Ascending aorta (tissue), 2 donors: Measurements from ENCODE around the gene VGF. TPM values are rescaled to one million over a fixed set of nuclear protein-coding genes. Genes with fewer than 3 reads are reported as not detected.

Source experiments
- DNase-seq, 2 donors: peaks; one replicate each; pipeline ENCODE4 v3.0.0-alpha.2; 2019; ENCODE audit warnings: low spot score in 2 of 2
- H3K27ac ChIP-seq, 2 donors: fragments of 200-600 bp; sonication (generic); one replicate each; pipeline ENCODE4 v1.5.1; 2016 to 2017; ENCODE audit warnings: mild to moderate bottlenecking in 1 of 2
- H3K27me3 ChIP-seq: fragments of 200-600 bp; sonication (generic); one replicate; pipeline ENCODE4 v1.5.1; 2017
- H3K36me3 ChIP-seq, 2 donors: fragments of 200-600 bp; sonication (generic); one replicate each; pipeline ENCODE4 v1.5.1; 2016
- H3K4me1 ChIP-seq, 2 donors: fragments of 200-600 bp; sonication (generic); one replicate each; pipeline ENCODE4 v1.5.1; 2016 to 2017; ENCODE audit warnings: mild to moderate bottlenecking in 1 of 2
- H3K4me3 ChIP-seq, 2 donors: fragments of 200-600 bp; sonication (generic); one replicate each; pipeline ENCODE4 v1.5.1; 2016 to 2017; ENCODE audit warnings: mild to moderate bottlenecking in 1 of 2
- H3K9me3 ChIP-seq, 2 donors: fragments of 200-600 bp; sonication (generic); one replicate each; pipeline ENCODE4 v1.5.1; 2016
- CTCF ChIP-seq, 3 experiments: fragments of 200-600 bp in 2 of 3; fragments of 450-650 bp in 1 of 3; sonication (generic) in 2 of 3; IDR thresholded peaks; one replicate each; pipeline ENCODE4 v1.5.1; 2016 to 2019; ENCODE audit warnings: antibody characterized with exemption in 3 of 3, mild to moderate bottlenecking in 1 of 3, moderate library complexity in 1 of 3
- intact Hi-C: fragments of 100-400 bp; cut with DNase I; formaldehyde crosslinking; loops from one replicate; pipeline ENCODE4 v1.15.1; 2023
- total RNA-seq: library from RNA; depleted of rRNA; stranded (reverse); fragments of >200 nt; gene quantifications from one replicate; pipeline ENCODE4 v1.1.0, GENCODE V29; 2016

Gene VGF
- total RNA-seq, 1 donor from 2014 or later: not detected

GRCh38 chr7:101153969-101154692, 11.2 kb downstream of the VGF start, which contains the start of gene AP1S1:
AP1S1 (plus strand) TSS chr7:101154476; CDS start chr7:101154515, 39 bp downstream.
- peak; percentile 72 to 94 for DNase-seq
- no peaks in the 10 kb centered on the region for H3K27me3 ChIP-seq
- H3K36me3 ChIP-seq: peaks cover 3 to 23% of the 10 kb centered on the region in 2 donors
- peak within 1 kb of the TSS; percentile 73 to 87 for H3K4me3 ChIP-seq
- no peaks in the 10 kb centered on the region for H3K9me3 ChIP-seq
- TF ChIP-seq CTCF (IDR thresholded peaks at IDR 0.05): no peak
- H3K27ac ChIP-seq: no peak within 1 kb of the TSS
- intact Hi-C loops: loop anchor here (1.0 to 2.0 kb wide), 2 partner anchors 15 to 65 kb away; partner anchors contain the start of gene ZNHIT1
- peaks cover 3% of the 10 kb centered on the region in 2 donors for H3K4me1 ChIP-seq

DNA sequence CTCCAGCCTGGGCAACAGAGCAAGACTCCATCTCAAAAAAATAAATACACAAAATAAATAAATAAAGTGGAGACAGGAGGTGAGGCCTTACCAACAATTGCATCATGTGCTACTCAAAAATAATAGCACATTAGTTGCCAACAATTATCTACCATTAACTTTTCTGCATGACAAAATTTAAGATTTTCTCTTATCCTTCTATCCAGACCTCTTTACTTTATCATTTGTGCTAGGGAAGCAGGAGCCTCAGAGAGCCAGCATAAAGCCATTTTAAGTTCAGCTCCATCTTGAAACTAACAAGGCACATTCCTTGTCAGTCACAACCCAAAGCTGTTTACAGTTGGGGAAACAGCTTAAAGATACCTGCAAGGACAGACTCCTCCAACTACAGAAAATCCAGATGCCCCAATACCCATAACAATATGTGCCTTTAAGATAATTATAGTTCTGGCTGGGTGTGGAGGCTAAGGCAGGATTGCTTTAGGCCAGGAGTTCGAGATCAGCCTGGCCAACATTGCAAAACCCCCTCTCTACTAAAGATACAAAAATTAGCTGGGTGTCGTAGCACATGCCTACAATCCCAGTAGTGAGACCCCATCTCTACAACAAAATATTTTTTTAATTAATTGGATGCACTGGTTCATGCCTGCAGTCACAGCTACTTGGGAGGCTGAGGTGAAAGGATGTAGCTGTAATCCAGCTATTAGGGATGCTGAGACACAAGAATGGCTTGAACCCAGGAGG, 13.3 kb downstream of the VGF start:
- no peak for TF ChIP-seq CTCF (IDR thresholded peaks at IDR 0.05)
- DNase-seq: no peak
- no peak overlapping the region for H3K27ac ChIP-seq
- no peaks in the 10 kb centered on the region for H3K9me3 ChIP-seq
- peaks cover 0 to 3% of the 10 kb centered on the region in 2 donors for H3K36me3 ChIP-seq
- intact Hi-C loops: no loop called here
- H3K4me1 ChIP-seq: peaks cover 3% of the 10 kb centered on the region in 2 donors
- no peaks in the 10 kb centered on the region for H3K27me3 ChIP-seq
- H3K4me3 ChIP-seq: no peak overlapping the region

GRCh38 chr7:101140746-101141382, 24.5 kb downstream of the VGF start:
- no peaks in the 10 kb centered on the region for H3K9me3 ChIP-seq
- peaks cover 8 to 20% of the 10 kb centered on the region in 2 donors for H3K36me3 ChIP-seq
- peaks cover 6 to 19% of the 10 kb centered on the region in 2 donors for H3K4me1 ChIP-seq
- H3K27ac ChIP-seq: no peak overlapping the region
- no peak for TF ChIP-seq CTCF (IDR thresholded peaks at IDR 0.05)
- no peak for DNase-seq
- intact Hi-C loops: no loop called here
- H3K27me3 ChIP-seq: no peaks in the 10 kb centered on the region
- no peak overlapping the region for H3K4me3 ChIP-seq

DNA sequence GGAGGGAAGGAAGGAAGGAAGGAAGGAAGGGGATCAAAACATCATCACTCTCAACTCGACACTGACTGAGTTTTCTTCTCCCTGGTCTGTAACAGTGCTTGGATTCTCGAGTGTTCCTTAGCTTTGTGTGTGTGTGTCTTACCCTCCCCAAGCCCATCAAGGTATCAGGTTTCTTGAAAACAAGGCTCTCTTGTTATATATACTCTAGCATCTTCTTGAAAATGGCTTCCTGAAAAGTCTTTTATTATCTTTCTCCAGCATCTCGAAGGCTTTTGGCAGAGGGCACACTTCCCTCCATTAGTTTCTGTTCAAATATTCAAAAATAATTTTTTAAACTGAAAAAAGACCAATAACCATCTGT, 25.1 kb downstream of the VGF start:
- H3K27ac ChIP-seq: no peak overlapping the region
- H3K4me3 ChIP-seq: no peak overlapping the region
- no peaks in the 10 kb centered on the region for H3K9me3 ChIP-seq
- TF ChIP-seq CTCF (IDR thresholded peaks at IDR 0.05): no peak
- no peaks in the 10 kb centered on the region for H3K27me3 ChIP-seq
- peaks cover 6 to 19% of the 10 kb centered on the region in 2 donors for H3K4me1 ChIP-seq
- no peak for DNase-seq
- H3K36me3 ChIP-seq: peaks cover 13 to 26% of the 10 kb centered on the region in 2 donors
- intact Hi-C loops: no loop called here

DNA sequence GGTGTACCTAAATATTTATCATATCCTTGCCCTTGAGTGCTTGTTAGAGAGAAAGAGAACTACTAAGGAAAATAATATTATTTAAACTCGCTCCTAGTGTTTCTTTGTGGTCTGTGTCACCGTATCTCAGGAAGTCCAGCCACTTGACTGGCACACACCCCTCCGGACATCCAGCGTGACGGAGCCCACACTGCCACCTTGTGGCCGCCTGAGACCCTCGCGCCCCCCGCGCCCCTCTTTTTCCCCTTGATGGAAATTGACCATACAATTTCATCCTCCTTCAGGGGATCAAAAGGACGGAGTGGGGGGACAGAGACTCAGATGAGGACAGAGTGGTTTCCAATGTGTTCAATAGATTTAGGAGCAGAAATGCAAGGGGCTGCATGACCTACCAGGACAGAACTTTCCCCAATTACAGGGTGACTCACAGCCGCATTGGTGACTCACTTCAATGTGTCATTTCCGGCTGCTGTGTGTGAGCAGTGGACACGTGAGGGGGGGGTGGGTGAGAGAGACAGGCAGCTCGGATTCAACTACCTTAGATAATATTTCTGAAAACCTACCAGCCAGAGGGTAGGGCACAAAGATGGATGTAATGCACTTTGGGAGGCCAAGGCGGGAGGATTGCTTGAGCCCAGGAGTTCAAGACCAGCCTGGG, 27.0 kb downstream of the VGF start:
- TF ChIP-seq CTCF (IDR thresholded peaks at IDR 0.05): peak; percentile 82 to 90 (median 85)
- intact Hi-C loops: loop anchor here (1.0 to 5.0 kb wide), 5 partner anchors 11 to 246 kb away; partner anchors contain the start of genes SERPINE1 and TRIM56
- H3K27ac ChIP-seq: peak overlapping the region; percentile 72 to 87
- DNase-seq: peak; percentile 91 to 98
- H3K9me3 ChIP-seq: no peaks in the 10 kb centered on the region
- no peaks in the 10 kb centered on the region for H3K27me3 ChIP-seq
- H3K4me1 ChIP-seq: peaks cover 6 to 15% of the 10 kb centered on the region in 2 donors
- H3K4me3 ChIP-seq: peak overlapping the region in 1 of 2 donors; percentile 13
- peaks cover 31 to 42% of the 10 kb centered on the region in 2 donors for H3K36me3 ChIP-seq
